ENCODE data around the gene KIF3B.
"Not testable (repeated sequence)": the region's sequence is repeated elsewhere in the genome, so short reads cannot be mapped to it uniquely, and the experiment has no call there.

The KIF3B gene

GRCh38 chr20:32370897-32371296 is 93.4 kb downstream of the KIF3B start:
- ATAC-seq (ENCODE audit: low read depth) (no peak), DNase-seq (ENCODE audit: low spot score in 2 of 2) (no peak)
- H3K4me3 Mint-ChIP-seq = no peak overlapping the region
- peaks cover 6% of the 10 kb centered on the region for H3K36me3 Mint-ChIP-seq
- H3K4me1 Mint-ChIP-seq = peaks cover 21% of the 10 kb centered on the region
- H3K27ac Mint-ChIP-seq = no peak overlapping the region
- H3K9me3 Mint-ChIP-seq = no peaks in the 10 kb centered on the region
- H3K27me3 Mint-ChIP-seq = no peaks in the 10 kb centered on the region

GRCh38 chr20:32378461-32378860 is 101.0 kb downstream of the KIF3B start:
- DNase-seq (ENCODE audit: low spot score in 2 of 2) (no peak), ATAC-seq (ENCODE audit: low read depth) (no peak)
- peaks cover 6% of the 10 kb centered on the region for H3K36me3 Mint-ChIP-seq
- no peaks in the 10 kb centered on the region for H3K9me3 Mint-ChIP-seq
- no peak overlapping the region for H3K4me3 Mint-ChIP-seq
- peaks cover under 1% of the 10 kb centered on the region for H3K4me1 Mint-ChIP-seq
- H3K27me3 Mint-ChIP-seq = no peaks in the 10 kb centered on the region
- no peak overlapping the region for H3K27ac Mint-ChIP-seq

DNA sequence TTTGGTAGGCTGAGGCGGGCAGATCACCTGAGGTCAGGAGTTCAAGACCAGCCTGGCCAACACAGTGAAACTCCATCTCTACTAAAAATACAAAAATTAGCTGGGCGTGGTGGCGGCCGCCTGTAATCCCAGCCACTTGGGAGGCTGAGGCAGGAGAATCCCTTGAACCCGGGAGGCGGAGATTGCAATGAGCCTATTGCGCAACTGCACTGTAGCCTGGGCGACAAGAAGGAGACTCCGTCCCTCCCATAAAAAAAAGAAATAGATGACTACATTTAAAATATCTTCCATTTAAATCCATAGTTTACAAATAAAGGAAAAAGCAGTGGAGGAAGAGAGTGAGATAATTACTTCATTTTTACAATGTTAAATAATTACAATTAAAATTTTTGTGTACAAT is 102.6 kb downstream of the KIF3B start:
- H3K27me3 Mint-ChIP-seq; H3K9me3 Mint-ChIP-seq; ATAC-seq (ENCODE audit: low read depth); DNase-seq (ENCODE audit: low spot score in 2 of 2); H3K4me3 Mint-ChIP-seq; H3K27ac Mint-ChIP-seq; H3K4me1 Mint-ChIP-seq; H3K36me3 Mint-ChIP-seq: not testable (repeated sequence)

DNA sequence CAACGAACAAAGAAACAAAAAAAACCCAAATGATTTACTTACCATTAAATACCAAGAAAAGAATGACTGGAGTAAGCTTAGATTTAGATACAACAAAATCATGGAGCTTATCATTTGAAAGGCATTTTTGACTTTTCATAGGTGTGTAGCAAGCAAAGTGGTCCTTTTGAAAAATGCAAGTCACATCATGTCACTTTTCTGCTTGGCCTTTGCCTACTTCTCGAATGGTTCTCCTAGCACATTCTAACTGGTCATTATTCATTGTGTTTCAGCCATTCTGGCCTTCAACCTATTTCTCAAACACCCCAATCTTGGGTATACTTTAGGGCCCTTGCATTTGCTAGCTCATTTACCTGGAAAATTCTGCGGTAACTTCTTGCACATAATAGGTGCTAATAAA is 103.3 kb downstream of the KIF3B start:
- no peak overlapping the region for H3K4me3 Mint-ChIP-seq
- no peaks in the 10 kb centered on the region for H3K27me3 Mint-ChIP-seq
- H3K4me1 Mint-ChIP-seq = peaks cover 9% of the 10 kb centered on the region
- DNase-seq (ENCODE audit: low spot score in 2 of 2) (no peak), ATAC-seq (ENCODE audit: low read depth) (no peak)
- H3K9me3 Mint-ChIP-seq = no peaks in the 10 kb centered on the region
- peaks cover 8% of the 10 kb centered on the region for H3K36me3 Mint-ChIP-seq
- H3K27ac Mint-ChIP-seq = no peak overlapping the region

GRCh38 chr20:32382102-32382950 is 104.9 kb downstream of the KIF3B start:
- H3K27ac Mint-ChIP-seq = no peak overlapping the region
- H3K9me3 Mint-ChIP-seq = no peaks in the 10 kb centered on the region
- H3K4me1 Mint-ChIP-seq = peaks cover 17% of the 10 kb centered on the region
- DNase-seq (ENCODE audit: low spot score in 2 of 2) = no peak
- no peak overlapping the region for H3K4me3 Mint-ChIP-seq
- ATAC-seq (ENCODE audit: low read depth) = no peak
- H3K36me3 Mint-ChIP-seq = peaks cover 4% of the 10 kb centered on the region
- no peaks in the 10 kb centered on the region for H3K27me3 Mint-ChIP-seq

DNA sequence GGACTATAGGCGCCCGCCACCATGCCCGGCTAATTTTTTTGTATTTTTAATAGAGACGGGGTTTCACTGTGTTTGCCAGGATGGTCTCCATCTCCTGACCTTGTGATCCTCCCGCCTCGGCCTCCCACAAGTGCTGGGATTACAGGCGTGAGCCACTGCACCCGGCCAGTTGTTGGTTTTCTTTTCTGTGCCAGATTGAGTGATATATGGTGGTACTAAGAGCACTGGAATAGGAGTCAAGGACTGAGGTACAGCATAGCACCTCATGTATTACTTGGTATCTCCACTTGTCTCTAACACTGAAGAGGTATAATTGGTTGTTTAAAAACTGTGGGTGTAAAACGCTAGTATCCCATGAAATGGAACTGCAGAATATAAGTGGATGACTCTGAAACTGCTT is 106.0 kb downstream of the KIF3B start:
- DNase-seq (ENCODE audit: low spot score in 2 of 2); H3K4me3 Mint-ChIP-seq; H3K27ac Mint-ChIP-seq; H3K9me3 Mint-ChIP-seq; H3K27me3 Mint-ChIP-seq; ATAC-seq (ENCODE audit: low read depth); H3K36me3 Mint-ChIP-seq: not testable (repeated sequence)
- peaks cover 21% of the 10 kb centered on the region for H3K4me1 Mint-ChIP-seq
